ENCODE data around the gene SNCA.

The SNCA gene

DNA sequence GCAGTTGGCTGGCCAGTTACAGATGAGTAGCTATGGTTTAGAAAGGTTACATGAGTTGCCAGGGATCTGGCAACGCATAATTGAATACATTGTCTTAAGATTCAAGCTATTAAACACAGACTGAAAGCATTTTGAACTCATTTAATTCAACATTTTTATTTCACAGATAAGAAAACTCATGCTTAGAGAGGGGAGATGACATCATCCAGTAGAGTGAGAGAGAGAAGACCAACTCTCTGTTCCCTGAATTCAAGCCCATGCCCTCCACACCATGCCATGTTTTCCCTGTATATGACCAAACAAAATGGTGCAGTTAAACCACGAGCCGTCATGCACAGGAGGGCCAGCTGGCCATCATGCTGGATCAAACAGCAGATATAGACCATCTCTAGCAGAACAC, 22.6 kb downstream of the SNCA start:
- no peak for DNase-seq (ENCODE audit: low spot score)

DNA sequence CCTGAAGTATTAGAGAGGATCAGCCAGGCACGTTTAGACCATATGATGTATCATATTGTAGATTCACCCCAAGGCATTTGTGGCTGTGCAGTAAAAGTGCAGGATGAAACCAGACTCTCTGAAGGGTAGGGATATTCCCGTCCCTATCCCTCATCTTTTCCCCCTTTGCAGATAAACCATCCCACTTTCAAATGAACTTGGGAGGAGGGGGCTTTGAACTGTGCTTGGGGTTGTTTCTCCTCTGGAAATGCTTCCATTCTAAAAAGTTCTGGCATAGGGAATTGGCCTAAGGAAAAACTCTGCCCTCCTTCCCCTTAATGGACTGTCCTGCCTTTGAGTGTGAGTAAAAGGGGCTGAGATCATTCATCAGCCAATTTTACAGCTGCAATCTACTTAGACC, 23.8 kb downstream of the SNCA start:
- no peak for DNase-seq (ENCODE audit: low spot score)

DNA sequence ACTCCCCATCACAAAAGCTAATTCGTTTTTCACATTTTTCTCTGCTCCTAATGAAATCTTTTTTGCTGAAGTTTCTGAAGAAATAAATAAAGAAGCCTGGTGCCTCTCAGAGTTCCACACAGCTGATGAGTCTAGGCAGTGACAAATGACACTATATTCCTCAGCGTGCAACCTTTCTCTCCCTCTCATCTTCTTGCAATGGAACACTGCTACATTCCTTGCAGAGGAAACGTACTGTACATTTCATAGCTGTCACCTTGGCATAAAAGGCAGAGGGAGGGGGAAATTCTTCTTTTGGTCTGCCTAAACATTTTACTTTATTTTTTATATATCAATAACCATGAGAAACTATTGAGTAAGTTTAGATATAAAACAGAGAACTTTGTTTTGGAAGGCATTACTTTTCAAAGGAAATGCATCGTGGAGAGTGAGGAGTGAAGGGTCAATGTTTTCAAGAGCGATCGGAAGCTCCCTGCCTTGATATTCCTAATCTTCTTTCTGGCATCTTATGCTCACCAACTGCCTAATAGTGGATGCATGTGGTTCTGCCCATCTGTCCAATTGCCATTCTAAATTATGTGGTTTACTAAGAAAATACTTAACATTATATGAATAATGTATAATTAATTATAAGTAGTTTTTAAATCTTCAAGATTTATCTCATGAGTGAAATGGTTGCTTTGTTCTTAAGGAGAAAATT, 29.4 kb downstream of the SNCA start:
- DNase-seq (ENCODE audit: low spot score) = no peak

DNA sequence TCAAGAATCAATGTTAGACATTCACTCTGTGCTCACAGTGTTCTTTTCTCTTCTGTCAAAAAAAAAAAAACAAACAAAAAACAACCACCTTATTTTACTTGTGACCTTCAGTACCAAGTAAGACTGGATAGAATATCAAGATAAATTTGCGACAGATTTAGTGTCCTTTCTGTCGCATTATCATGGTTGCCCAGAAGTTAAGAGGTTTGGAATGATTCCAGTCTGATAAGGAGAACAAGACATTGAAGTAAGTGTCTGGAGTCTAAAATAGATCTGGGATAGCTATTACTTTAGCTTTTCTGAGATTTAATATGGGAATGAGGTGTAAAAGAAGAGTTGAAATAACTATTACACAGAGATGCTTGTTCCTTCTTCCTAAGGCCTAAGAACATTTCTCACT, 31.7 kb downstream of the SNCA start:
- no peak for DNase-seq (ENCODE audit: low spot score)

DNA sequence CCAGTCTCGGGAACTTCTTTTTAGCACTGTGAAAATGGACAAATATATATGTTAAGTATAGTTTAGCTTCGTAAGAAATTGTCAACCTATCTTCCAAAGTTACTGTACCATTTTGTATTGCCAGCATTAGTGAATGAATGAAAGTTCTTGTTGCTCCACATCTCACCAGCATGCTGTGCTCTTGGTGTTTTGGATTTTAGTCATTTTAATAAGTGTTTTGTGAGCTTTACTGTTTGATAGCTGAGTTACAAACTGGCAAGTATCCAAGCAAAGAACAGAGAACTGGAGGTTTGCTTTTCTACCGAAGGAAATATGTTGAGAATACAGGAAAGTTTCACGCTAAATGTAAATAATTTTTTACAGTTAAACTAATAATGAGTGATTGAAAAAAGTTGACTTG, 33.0 kb downstream of the SNCA start:
- no peak for DNase-seq (ENCODE audit: low spot score)

DNA sequence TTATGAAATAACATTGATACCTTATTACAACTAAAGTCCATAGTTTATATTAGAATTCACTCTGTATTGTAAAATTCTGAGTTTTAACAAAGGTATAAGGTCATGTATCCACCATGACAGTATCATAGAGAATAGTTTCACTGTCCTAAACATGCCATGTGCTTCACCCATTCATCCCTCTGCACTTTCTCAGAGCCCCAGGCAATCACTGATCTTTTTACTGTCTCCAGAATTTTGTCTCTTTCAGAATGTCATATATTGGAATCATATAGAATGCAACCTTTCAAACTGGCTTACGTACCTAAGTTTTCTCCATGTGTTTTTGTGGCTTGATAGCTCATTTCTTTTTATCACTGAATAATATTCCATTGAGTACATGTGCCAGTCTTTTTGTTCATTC, 33.9 kb downstream of the SNCA start:
- no peak for DNase-seq (ENCODE audit: low spot score)

DNA sequence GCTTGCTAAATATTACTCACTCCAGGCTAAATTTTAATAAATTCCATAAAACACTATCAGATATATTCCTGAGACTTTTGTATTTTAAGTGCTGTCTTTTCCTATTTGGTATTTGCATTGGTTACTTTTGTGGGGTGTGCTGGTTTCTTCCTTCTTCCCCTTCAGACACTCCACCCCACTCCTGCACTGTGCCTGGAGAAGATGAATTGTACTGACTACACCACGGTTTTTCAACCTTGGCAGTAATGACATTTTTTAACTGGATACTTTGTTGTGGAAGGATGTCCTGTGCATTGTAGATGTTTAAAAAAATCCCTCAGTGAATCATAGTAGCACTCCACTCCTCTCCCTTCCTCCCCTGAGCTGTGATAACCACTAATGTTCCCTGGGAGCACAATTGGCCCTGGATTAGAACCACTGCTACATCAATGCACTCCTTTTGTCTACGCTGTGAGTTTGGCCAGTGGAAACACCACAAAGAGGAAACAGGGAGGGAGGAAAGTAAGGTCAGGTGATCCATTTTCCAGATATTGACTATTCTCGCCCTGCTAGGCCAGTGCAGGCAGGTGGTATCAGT, 36.3 kb downstream of the SNCA start:
- no peak for DNase-seq (ENCODE audit: low spot score)

DNA sequence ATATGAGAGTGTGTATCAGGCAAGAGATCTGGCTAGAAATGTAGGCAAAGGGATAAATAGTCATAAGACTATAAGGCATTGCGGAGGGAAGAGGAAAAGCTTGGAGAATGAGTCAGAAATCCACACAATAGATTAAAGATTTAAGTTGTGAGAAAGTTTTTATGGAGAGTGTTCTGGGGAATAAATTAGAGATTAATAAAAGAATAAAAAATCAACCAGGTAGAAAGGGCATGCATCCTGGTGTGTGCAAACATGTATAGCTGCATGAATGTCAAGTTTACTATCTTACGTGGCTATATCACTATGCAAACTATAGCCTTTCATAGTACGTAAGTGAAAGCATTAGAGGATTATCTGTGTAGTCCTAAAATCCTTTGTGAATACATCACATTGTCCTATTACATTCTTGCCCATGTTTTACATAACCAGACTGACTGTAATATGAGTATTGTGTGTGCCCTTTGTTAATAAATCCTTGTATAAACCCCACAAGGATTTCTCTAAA, 36.9 kb downstream of the SNCA start:
- no peak for DNase-seq (ENCODE audit: low spot score)

DNA sequence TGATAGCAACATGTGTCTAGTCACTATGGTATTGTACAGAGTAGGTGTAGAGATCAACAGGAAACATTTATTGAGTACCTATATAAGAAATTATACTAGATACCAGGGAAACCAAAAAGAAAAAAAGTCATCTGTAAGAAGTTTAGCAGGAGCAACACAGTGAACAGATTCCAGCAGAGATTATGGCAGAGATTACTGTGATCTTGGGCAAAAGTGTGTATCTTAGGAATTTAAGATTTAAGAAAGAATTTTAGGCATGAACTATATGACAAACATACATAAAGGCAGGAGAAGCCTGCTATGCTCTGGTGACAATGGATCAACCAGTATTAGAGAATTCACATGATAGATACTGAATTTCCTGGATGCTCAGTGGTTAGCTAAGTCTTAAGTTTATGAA, 37.9 kb downstream of the SNCA start:
- DNase-seq (ENCODE audit: low spot score) = no peak

DNA sequence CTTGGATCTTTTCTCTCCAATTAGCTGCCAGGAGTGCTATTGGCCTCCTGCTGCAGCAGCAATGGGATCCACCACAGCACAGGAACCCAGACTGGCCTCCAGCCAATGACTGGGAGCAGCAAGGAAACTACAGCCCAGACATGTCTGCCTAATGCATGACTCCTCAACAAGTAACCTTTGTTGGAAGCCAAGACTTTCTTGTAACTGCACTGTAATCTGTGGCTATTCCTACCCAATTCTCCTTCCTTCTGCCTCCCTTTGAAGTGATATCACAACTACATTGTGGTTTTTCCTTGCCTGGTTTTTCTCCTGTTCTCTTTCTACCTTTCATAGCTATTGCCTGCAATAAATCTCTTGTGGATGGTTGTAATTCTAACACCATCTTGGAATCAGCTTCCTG, 39.8 kb downstream of the SNCA start:
- peak; percentile 28 for DNase-seq (ENCODE audit: low spot score)

DNA sequence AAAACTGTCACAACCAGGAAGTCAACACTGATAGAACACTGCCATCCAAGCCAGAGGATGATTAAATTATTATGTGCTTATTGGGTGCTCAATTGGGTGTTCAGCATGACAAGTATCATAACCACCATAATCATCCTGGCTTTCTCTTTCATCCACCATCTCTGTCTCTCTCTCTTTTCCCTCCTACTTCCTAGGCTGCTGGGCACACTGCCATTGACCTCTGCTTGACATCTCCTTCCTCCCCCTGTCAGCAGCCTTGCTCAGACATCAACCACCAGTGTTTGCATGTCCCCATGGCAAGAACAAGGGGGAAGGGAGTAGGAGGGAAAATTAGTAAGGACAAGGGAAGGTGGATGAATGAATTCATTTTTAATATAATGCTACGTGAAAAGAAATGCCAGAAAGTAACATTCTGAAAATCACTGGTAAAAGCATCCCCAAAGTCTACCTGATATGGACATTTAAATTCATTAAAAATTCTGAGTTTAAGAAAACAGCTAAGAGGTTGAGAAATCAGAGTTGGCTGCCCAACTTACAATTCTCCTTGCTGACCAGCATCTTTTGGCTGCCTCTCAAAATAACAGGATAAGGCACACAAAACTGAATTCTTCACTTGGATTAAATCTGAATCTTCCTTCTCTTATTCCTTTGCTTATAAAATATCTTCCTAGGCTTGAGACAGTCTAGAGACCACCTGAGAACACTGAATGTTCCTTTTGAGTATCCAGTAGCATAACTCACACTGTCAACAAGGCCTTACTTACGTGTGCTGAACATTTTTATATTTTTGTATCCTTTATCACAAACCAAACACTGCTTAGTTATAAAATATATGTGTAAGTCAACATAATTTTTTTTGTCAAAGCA, 48.5 kb downstream of the SNCA start:
- DNase-seq (ENCODE audit: low spot score) = peak; percentile 4

DNA sequence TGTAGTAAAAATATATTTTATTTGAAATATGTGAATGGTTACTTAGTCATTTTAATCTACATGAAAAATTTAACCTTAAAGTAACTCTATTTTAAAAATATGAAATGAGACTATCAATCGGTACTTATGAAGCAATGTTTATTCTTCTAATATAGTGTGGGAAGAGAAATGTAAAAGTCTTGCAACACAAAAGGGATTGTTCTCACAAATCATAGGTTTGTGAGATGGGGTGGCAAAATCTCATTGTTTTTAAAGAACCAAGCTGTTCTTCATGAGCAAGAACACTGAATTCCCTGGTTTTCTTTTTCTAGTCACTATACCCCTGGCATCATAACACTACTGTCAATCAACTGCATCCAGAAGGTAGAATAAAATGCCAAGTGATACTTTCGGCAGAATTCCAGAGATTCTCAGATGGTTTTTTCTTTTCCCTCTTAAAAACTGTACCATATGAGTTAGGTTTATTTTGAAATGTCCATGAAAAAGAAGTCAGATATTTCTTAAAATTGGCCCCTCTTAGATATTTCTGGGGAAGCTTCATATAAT, 52.2 kb downstream of the SNCA start:
- no peak for DNase-seq (ENCODE audit: low spot score)

DNA sequence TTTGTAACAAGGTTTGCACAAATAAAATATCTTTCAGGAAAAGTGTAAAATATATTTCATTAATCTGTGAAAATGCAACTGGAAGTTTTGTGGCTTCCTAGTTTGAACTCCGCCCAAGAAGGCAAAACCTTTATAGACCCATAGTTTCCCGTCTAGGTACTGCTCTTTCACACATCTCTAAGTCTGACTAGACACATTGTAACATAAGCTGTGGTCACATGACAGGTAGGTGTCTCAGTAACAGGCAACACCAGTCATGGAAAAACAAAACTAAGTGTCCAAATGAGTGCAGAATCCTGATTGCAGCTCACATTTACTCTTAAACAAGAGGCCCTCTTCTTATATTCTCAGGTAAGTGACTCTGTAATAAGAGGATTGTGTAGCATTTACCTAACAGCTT, 55.6 kb downstream of the SNCA start:
- DNase-seq (ENCODE audit: low spot score) = no peak

DNA sequence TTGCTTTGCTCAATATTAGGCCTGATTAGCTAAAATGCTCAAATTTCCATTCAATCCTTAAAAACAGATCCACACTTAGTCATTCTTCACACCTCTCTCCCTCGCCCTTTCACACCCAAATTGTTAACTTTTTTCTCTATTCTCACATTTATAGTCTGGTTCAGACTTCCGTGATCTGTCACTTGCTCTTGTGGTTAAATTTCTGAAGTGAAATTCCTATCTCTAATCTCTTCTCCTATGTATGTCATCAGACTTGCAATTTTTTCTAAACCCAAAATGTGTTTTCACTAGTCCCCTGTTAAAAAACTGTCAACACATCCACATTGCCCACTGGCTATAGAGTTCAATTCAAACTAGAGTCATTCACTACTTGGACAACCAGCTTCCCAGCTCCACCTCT, 63.2 kb downstream of the SNCA start:
- no peak for DNase-seq (ENCODE audit: low spot score)

DNA sequence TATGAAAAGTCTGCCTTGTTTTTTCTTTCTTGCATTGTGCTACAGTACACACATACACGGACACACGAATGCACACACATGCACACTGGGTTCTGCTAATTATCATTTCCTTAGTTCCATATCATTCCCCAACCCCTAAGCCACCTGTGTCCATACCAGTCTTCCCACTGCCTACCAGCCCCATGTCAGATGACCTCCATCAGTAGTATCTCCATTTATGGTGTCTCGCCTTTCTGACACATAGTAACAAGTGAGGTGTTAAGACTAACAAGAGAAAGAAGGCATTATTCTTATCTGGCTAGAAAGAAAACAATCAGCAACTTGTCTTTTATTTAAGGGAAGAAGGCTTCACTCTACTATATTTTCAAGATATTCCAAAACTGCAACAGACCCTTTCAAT, 67.1 kb downstream of the SNCA start:
- DNase-seq (ENCODE audit: low spot score) = no peak

DNA sequence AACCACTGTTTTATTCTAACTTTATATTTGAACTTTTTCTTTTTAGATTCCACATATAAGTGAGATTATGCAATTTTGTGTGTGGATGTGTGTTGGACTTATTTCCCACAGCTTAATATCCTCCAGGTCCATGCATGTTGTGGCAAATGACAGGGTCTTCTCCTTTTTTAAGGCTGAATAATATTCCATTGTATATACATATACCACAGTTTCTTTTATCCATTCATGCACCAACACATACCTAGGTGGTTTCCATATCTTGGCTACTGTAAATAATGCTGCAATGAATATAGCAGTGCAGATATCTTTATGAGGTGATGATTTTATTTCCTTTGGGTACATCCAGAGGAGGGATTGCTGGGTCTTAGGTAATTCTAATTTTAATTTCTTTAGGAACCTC, 69.0 kb downstream of the SNCA start:
- no peak for DNase-seq (ENCODE audit: low spot score)

DNA sequence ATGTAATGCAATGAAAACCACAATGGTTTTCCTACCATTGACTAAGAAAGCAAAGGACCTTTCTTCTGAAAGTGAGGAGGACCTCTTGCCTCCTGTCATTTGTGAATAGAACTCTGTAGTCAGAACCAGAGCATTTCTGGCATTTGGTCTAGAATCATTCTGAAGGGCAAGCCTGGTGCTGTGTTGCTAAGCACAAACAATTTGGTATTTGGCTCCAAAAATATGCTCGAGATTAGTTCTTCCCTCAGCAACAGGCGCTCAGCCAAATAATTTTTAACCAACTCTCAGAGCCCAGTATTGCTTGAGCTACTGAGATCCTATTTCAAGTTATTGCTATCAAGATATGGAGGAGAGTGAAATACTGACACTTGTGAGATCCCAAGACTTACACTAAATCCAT, 71.0 kb downstream of the SNCA start:
- DNase-seq (ENCODE audit: low spot score) = peak; percentile 4

DNA sequence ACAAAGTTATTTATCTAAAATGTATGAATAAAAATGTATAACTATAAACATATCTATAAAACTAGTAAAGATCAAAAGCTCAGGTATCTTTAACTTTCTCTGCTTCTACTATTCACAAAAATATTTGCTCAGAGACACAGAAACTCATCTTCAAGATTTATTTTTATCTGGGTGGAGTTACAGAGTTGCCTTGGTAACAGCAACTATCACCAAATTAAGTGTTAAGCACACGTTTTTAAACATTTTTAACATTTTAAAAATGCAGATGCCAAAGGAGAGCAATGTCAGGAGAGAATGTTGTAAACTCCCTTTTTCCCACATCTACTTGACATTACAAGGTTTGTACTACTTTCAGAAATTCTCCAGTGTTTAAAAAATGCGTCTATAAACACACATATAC, 71.4 kb downstream of the SNCA start:
- DNase-seq (ENCODE audit: low spot score) = no peak

DNA sequence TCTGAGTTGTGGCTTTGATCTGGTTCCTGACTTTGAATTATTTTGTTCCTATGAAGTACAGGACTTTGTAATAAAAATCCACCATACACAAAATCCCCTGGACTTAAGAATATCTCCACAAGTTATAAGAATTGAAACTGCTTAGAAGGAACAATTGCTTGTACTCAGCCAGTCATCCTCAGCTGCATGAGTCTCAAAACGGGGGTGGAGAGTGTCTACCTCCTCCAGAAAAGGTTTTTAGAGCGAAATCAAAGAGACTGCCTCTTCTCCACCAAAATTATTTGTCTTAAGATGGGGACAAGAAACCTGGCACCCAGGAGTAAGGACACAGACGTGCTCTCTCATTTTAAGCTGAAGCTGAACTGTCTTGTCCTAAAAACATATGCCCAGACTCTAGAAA, 74.7 kb downstream of the SNCA start:
- DNase-seq (ENCODE audit: low spot score) = no peak

DNA sequence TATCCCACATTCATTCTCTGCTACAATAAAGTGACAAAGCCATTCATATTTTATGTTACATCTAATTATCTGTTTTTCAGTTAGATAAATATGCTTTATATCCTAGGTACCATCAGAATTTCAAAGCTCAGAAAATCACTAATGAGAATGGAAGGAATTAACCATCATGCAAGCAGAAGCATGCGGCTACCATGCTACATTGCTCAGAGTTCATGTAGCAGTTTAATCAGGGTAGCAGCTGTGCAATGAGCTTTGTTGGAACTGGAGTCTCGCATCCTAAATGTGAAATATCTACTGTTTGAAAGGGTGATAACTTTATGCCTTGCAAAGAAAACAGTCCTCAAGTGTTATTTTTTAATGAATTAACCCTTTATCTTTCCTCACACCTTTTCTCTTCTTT, 77.5 kb downstream of the SNCA start:
- no peak for DNase-seq (ENCODE audit: low spot score)

DNA sequence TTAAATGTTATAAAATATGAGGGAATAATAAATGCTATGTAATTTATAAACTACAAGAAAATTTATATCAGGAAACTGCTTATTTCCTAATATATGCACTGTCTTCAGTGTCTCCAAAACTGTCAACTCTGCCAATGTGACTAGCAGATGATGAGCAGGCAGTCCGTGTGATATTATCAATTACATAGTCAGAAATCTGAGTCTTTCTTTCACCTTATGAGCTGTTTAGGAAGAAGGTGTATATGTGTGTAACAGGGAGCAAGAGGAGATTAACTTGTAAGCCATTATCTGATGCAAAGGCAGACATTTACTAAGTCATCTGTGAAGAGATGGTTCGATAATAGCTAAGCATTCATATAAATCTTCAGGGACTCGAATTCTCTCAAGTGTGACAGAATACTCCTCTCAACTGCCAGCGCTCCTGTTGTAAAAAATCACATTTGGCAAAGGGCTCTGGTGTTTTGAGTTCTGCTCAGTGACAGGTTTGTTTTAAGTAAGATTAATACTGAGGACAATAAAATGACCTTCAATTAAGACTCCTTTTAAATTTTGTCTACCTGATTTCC, 79.7 kb downstream of the SNCA start:
- peak; percentile 14 for DNase-seq (ENCODE audit: low spot score)

DNA sequence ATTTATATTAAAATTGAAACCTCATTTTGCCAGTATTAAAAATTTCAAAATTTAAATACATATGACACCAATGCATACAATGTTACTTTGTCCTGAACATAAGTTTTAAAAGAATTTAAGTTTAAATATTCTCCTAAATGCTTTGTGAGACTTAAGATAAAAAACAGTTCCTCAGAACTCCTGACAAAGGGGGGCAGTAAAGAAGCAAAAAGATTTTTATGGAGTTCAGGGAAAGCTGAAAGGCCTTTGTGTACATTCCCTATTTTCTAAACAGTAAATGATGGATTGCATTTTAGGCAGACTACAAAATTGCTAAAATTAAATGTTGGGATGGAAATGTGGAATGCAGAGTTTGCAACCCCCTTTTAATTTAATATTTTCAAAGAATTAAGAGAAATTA, 81.7 kb downstream of the SNCA start:
- DNase-seq (ENCODE audit: low spot score) = no peak

DNA sequence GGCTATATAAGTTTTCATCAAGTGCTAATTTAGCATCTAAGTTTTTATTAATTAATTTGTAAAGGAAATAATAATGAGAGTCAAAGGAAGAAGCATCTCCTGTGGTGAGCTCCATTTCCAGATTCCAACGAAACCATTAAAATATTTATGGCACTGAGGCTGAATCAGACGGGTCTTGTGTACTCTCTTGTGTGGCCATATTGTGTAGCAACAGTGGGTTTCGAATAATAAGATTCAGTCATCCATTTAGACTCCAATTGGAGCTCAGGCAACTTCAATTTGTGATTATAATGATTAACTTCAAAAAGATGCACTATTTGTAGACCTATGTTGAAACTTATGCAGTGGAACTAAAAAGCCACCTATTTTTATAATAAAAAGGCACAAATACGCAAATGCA, 82.4 kb downstream of the SNCA start:
- DNase-seq (ENCODE audit: low spot score) = peak; percentile 76
